WTC11 (cell line): ENCODE results near the gene SPECC1L. TPM values are rescaled to one million over a fixed set of nuclear protein-coding genes. Genes with fewer than 3 reads are reported as not detected.

Source experiments
- ATAC-seq: fragments of 200-7000 bp; cut with Tn5 transposase; 2 replicates; pipeline ENCODE4 v1.10.0; 2021; ENCODE audit warnings: mild to moderate bottlenecking, moderate library complexity
- CTCF ChIA-PET: fragments of 300-600 bp; sonication (Branson Sonifier 250); formaldehyde crosslinking; loops from one replicate; lab custom pipeline; 2021; ENCODE audit warnings: antibody characterized with exemption; lab: Charles Lee
- POLR2A ChIA-PET: fragments of 350-600 bp; sonication (Branson Sonifier 250); formaldehyde crosslinking; loops from one replicate; lab custom pipeline; 2021; ENCODE audit warnings: antibody characterized with exemption; lab: Charles Lee
- DNase-seq: peaks from one replicate; pipeline ENCODE4 v3.0.0; 2021; ENCODE audit warnings: low spot score
- H3K27ac Mint-ChIP-seq: 2 replicates; pipeline ENCODE4 v1.8.0; 2021; ENCODE audit warnings: mixed read lengths
- H3K27me3 Mint-ChIP-seq: 2 replicates; pipeline ENCODE4 v1.8.0; 2021; ENCODE audit warnings: low read depth, mild to moderate bottlenecking, moderate library complexity, mixed read lengths
- H3K36me3 Mint-ChIP-seq: 2 replicates; pipeline ENCODE4 v1.8.0; 2021; ENCODE audit warnings: mixed read lengths
- H3K4me1 Mint-ChIP-seq: 2 replicates; pipeline ENCODE4 v1.8.0; 2022; ENCODE audit warnings: mixed read lengths
- H3K4me3 Mint-ChIP-seq: 2 replicates; pipeline ENCODE4 v1.8.0; 2021; ENCODE audit warnings: mild to moderate bottlenecking, moderate library complexity, mixed read lengths
- H3K9me3 Mint-ChIP-seq: 2 replicates; pipeline ENCODE4 v1.8.0; 2021; ENCODE audit warnings: mixed read lengths
- ARID4B ChIP-seq: sonication (generic); formaldehyde crosslinking; IDR thresholded peaks from 2 replicates; pipeline ENCODE4 v1.8.0; 2023; ENCODE audit warnings: missing genetic modification reagents, mild to moderate bottlenecking, borderline replicate concordance
- CDX4 ChIP-seq: fragments of 250-450 bp; sonication (Bioruptor Pico); IDR thresholded peaks from 2 replicates; pipeline ENCODE4 v1.9.0; 2021; ENCODE audit warnings: moderate library complexity, mild to moderate bottlenecking, inconsistent platforms, borderline replicate concordance
- ERG ChIP-seq: fragments of 250-450 bp; sonication (Bioruptor Pico); IDR thresholded peaks from 2 replicates; pipeline ENCODE4 v1.8.0; 2021; ENCODE audit warnings: mild to moderate bottlenecking
- FOXP1 ChIP-seq: sonication (generic); formaldehyde crosslinking; IDR thresholded peaks from 2 replicates; pipeline ENCODE4 v1.8.0; 2022; ENCODE audit warnings: missing genetic modification reagents, mild to moderate bottlenecking, moderate library complexity, borderline replicate concordance
- MLX ChIP-seq: sonication (generic); formaldehyde crosslinking; IDR thresholded peaks from 2 replicates; pipeline ENCODE4 v1.8.1; 2023; ENCODE audit warnings: mild to moderate bottlenecking, missing genetic modification reagents, moderate library complexity
- MYBL2 ChIP-seq: sonication (generic); formaldehyde crosslinking; IDR thresholded peaks from 2 replicates; pipeline ENCODE4 v1.8.1; 2023; ENCODE audit warnings: mild to moderate bottlenecking, moderate library complexity, missing genetic modification reagents
- NFYB ChIP-seq: sonication (generic); formaldehyde crosslinking; conservative IDR thresholded peaks from 2 replicates; pipeline ENCODE4 v1.8.0; 2022; ENCODE audit warnings: low read depth, missing genetic modification reagents
- NR3C1 ChIP-seq: sonication (generic); formaldehyde crosslinking; conservative IDR thresholded peaks from 2 replicates; pipeline ENCODE4 v1.8.1; 2023; ENCODE audit warnings: low read depth, mild to moderate bottlenecking, missing genetic modification reagents
- PRRX2 ChIP-seq: fragments of 250-450 bp; sonication (Bioruptor Pico); IDR thresholded peaks from 2 replicates; pipeline ENCODE4 v1.8.0; 2021; ENCODE audit warnings: mild to moderate bottlenecking
- RELA ChIP-seq: sonication (generic); formaldehyde crosslinking; IDR thresholded peaks from 2 replicates; pipeline ENCODE4 v1.8.1; 2022; ENCODE audit warnings: missing genetic modification reagents, mild to moderate bottlenecking, borderline replicate concordance
- SP1 ChIP-seq: sonication (generic); formaldehyde crosslinking; conservative IDR thresholded peaks from 2 replicates; pipeline ENCODE4 v1.8.1; 2022; ENCODE audit warnings: missing genetic modification reagents
- TCF7 ChIP-seq: sonication (generic); formaldehyde crosslinking; IDR thresholded peaks from 2 replicates; pipeline ENCODE4 v1.8.0; 2022; ENCODE audit warnings: mild to moderate bottlenecking, low read depth, missing genetic modification reagents, moderate library complexity
- TP53 ChIP-seq: sonication (generic); formaldehyde crosslinking; IDR thresholded peaks from 2 replicates; pipeline ENCODE4 v1.8.1; 2023; ENCODE audit warnings: mild to moderate bottlenecking, missing genetic modification reagents
- ZNF138 ChIP-seq: sonication (generic); formaldehyde crosslinking; conservative IDR thresholded peaks from 2 replicates; pipeline ENCODE4 v1.8.1; 2022; ENCODE audit warnings: mild to moderate bottlenecking, moderate library complexity, missing genetic modification reagents
- ZNF232 ChIP-seq: sonication (generic); formaldehyde crosslinking; IDR thresholded peaks from 2 replicates; pipeline ENCODE4 v1.8.0; 2022; ENCODE audit warnings: mild to moderate bottlenecking, missing genetic modification reagents
- ZNF317 ChIP-seq: sonication (generic); formaldehyde crosslinking; IDR thresholded peaks from 2 replicates; pipeline ENCODE4 v1.8.1; 2023; ENCODE audit warnings: low read depth, mild to moderate bottlenecking, moderate library complexity, missing genetic modification reagents, borderline replicate concordance
- ZNF416 ChIP-seq: fragments of 250-450 bp; sonication (Bioruptor Pico); IDR thresholded peaks from 2 replicates; pipeline ENCODE4 v1.9.0; 2021; ENCODE audit warnings: mild to moderate bottlenecking, inconsistent platforms
- ZNF425 ChIP-seq: fragments of 250-450 bp; sonication (Bioruptor Pico); conservative IDR thresholded peaks from 2 replicates; pipeline ENCODE4 v1.9.0; 2021; ENCODE audit warnings: mild to moderate bottlenecking
- ZNF671 ChIP-seq: fragments of 250-450 bp; sonication (Bioruptor Pico); IDR thresholded peaks from 2 replicates; pipeline ENCODE4 v1.8.0; 2021; ENCODE audit warnings: mild to moderate bottlenecking
- total RNA-seq: library from RNA; stranded (reverse); gene quantifications from 3 replicates; pipeline ENCODE4 v1.2.3, GENCODE V29; 2021

SPECC1L gene
- total RNA-seq, 1 experiment from 2014 or later: 44.6 TPM

- peak overlapping the region; percentile 72 for H3K4me3 Mint-ChIP-seq
- TF ChIP-seq ZNF416 (no peak), MYBL2 (CRISPR knock-in tag) (0 out of 2 replicates have a peak, but pooled peaks have one; percentile 24), TP53 (CRISPR knock-in tag) (0 out of 2 replicates have a peak, but pooled peaks have one; percentile 52)
- TF ChIP-seq, all 79 proteins: peak for 2
- H3K27me3 Mint-ChIP-seq: peaks cover 20% of the 10 kb centered on the region
- POLR2A ChIA-PET: interaction anchor here (0.6 kb wide), 1 partner anchor 654 kb away, joined by 3 read pairs; no protein-coding TSS in a partner anchor
- ATAC-seq (no peak), DNase-seq (no peak)
- H3K9me3 Mint-ChIP-seq: no peaks in the 10 kb centered on the region
- no peaks in the 10 kb centered on the region for H3K36me3 Mint-ChIP-seq
- peaks cover 26% of the 10 kb centered on the region for H3K4me1 Mint-ChIP-seq
- CTCF ChIA-PET: interaction anchor here (0.7 to 14.0 kb wide), 8 partner anchors 12 to 101 kb away, joined by 3 to 271 read pairs (median 4); no protein-coding TSS in a partner anchor
- no peak overlapping the region for H3K27ac Mint-ChIP-seq
These were observed 154.5 kb downstream of the SPECC1L start for GRCh38 chr22:24424901-24425775.

GRCh38 chr22:24426436-24426835, 155.8 kb downstream of the SPECC1L start:
- H3K27me3 Mint-ChIP-seq: peaks cover 20% of the 10 kb centered on the region
- no peak overlapping the region for H3K27ac Mint-ChIP-seq
- no peaks in the 10 kb centered on the region for H3K9me3 Mint-ChIP-seq
- ATAC-seq (no peak), DNase-seq (no peak)
- ChIA-PET POLR2A (interaction anchor here (0.6 kb wide), 1 partner anchor 93 kb away, joined by 3 read pairs; no protein-coding TSS in a partner anchor), CTCF (interaction anchor here (0.5 to 14.0 kb wide), 3 partner anchors 67 to 100 kb away, joined by 3 to 271 read pairs (median 243); no protein-coding TSS in a partner anchor)
- peaks cover 20% of the 10 kb centered on the region for H3K4me1 Mint-ChIP-seq
- no peak overlapping the region for H3K4me3 Mint-ChIP-seq
- TF ChIP-seq ZNF232 (CRISPR knock-in tag) (no peak), ARID4B (CRISPR knock-in tag) (no peak)
- no peaks in the 10 kb centered on the region for H3K36me3 Mint-ChIP-seq

GRCh38 chr22:24426851-24427499, 156.3 kb downstream of the SPECC1L start:
- no peaks in the 10 kb centered on the region for H3K9me3 Mint-ChIP-seq
- ATAC-seq (no peak), DNase-seq (no peak)
- peaks cover 20% of the 10 kb centered on the region for H3K27me3 Mint-ChIP-seq
- H3K36me3 Mint-ChIP-seq: no peaks in the 10 kb centered on the region
- ChIA-PET POLR2A (no interaction called here), CTCF (interaction anchor here (13.1 to 14.0 kb wide), 2 partner anchors 77 to 99 kb away, joined by 243 to 271 read pairs; no protein-coding TSS in a partner anchor)
- H3K4me1 Mint-ChIP-seq: peaks cover 18% of the 10 kb centered on the region
- no peak overlapping the region for H3K4me3 Mint-ChIP-seq
- no peak overlapping the region for H3K27ac Mint-ChIP-seq
- TF ChIP-seq MYBL2 (CRISPR knock-in tag) (no peak), MLX (CRISPR knock-in tag) (no peak), FOXP1 (no peak), RELA (no peak), NR3C1 (CRISPR knock-in tag) (no peak), TCF7 (no peak), ZNF317 (CRISPR knock-in tag) (no peak), NFYB (CRISPR knock-in tag) (no peak), PRRX2 (CRISPR knock-in tag) (no peak), ZNF425 (CRISPR knock-in tag) (no peak), ZNF671 (CRISPR knock-in tag) (no peak), SP1 (CRISPR knock-in tag) (no peak), CDX4 (CRISPR knock-in tag) (no peak), ERG (CRISPR knock-in tag) (no peak), ZNF232 (CRISPR knock-in tag) (no peak), ZNF138 (CRISPR knock-in tag) (no peak)
